ENCODE data around the gene TAS2R1. TPM values are rescaled to one million over a fixed set of nuclear protein-coding genes. Genes with fewer than 3 reads are reported as not detected.
A peak's percentile ranks its signal among the peaks of the same experiment; 100 is the strongest.
"Not testable (repeated sequence)": the region's sequence is repeated elsewhere in the genome, so short reads cannot be mapped to it uniquely, and the experiment has no call there.

Gene TAS2R1
- total RNA-seq, 1 donor from 2014 or later: not detected

DNA sequence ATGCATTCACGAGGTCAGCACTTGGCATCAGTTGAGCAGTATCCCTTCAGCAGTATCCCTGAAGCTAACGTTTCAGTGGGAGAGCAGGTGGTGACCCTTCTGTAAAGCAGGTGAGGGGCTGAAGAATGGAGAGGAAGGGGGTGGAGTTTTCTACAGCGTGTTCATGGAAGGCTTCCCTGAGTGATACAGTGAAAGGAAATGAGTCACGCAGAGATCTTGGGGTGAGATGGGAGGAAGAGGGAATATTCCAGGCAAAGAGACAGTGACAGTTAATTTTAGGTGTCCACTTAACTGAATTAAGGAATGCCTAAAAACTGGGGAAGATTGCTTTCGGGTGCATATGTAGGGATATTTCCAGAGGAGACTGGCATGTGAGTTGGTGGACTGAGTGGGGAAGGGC, 25.7 kb downstream of the TAS2R1 start:
- Histone ChIP-seq H3K27me3 (ENCODE audit: control insufficient read depth, insufficient read depth, low read length) (no peaks in the 10 kb centered on the region), H3K4me3 (ENCODE audit: low read depth, low read length) (no peak overlapping the region), H3K36me3 (ENCODE audit: control insufficient read depth, insufficient read depth, low read length) (no peaks in the 10 kb centered on the region)
- DNase-seq (ENCODE audit: low read depth) (peak; percentile 24), FAIRE-seq (no peak)
- TF ChIP-seq, protein P1, sequence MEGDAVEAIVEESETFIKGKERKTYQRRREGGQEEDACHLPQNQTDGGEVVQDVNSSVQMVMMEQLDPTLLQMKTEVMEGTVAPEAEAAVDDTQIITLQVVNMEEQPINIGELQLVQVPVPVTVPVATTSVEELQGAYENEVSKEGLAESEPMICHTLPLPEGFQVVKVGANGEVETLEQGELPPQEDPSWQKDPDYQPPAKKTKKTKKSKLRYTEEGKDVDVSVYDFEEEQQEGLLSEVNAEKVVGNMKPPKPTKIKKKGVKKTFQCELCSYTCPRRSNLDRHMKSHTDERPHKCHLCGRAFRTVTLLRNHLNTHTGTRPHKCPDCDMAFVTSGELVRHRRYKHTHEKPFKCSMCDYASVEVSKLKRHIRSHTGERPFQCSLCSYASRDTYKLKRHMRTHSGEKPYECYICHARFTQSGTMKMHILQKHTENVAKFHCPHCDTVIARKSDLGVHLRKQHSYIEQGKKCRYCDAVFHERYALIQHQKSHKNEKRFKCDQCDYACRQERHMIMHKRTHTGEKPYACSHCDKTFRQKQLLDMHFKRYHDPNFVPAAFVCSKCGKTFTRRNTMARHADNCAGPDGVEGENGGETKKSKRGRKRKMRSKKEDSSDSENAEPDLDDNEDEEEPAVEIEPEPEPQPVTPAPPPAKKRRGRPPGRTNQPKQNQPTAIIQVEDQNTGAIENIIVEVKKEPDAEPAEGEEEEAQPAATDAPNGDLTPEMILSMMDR (IDR thresholded peaks at IDR 0.05; ENCODE audit: insufficient read depth, low read length, severe bottlenecking): no peak

DNA sequence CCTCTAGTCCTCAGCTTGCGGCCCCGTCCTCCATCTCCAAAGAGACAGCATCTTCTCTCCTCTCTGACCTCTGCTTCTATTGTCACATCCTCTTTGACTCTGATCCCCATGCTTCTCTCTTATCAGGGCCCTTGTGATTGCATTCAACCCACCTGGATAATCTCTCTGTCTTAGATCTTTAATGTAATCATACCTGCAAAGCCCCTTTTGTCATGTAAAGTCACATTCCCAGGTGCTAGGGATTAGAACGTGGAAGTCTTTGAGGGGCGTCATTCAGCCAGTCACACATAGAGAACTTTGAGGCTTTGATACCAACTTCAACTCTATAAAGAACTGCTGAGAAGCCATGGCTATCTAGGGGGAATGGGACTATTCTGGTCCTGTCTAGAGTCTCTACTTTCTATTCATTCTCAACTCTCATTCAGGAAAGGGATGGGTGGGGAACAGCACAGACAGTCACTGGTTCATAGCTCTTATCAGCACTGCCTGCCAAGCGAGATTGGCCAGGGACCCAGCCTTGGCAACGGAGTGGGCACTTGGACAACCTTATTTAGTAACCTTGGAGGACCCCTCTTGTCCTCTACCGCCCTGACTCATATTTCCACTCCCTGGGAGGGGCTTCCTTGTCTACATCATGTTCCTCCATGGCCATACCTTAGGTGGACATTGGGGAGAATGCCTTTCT, 29.0 kb downstream of the TAS2R1 start:
- H3K27me3 ChIP-seq (ENCODE audit: control insufficient read depth, insufficient read depth, low read length): no peaks in the 10 kb centered on the region
- H3K4me3 ChIP-seq (ENCODE audit: low read depth, low read length): no peak overlapping the region
- FAIRE-seq (no peak), DNase-seq (ENCODE audit: low read depth) (no peak)
- H3K36me3 ChIP-seq (ENCODE audit: control insufficient read depth, insufficient read depth, low read length): no peaks in the 10 kb centered on the region
- TF ChIP-seq, protein P1 (IDR thresholded peaks at IDR 0.05; ENCODE audit: insufficient read depth, low read length, severe bottlenecking): no peak

DNA sequence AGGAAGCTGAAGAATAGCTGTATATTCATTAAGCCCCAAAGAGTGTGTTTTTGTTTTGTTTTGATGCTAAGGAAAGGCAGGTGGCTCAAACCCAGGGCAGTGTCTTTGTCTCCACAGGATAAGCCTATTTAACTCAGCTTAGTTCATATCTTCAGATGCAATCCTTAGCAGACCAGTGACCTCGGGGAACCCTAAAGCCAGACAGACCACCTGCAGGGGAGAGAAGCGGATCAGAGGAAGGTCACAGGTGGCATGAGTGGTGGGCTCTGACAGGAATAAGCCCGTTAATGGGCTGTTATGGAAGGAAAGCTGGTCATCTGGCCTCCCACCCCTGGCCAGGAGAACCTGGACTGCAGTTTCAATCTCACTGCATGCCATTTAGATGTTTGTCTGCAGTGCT, 30.8 kb downstream of the TAS2R1 start:
- no peak for DNase-seq (ENCODE audit: low read depth)
- TF ChIP-seq, protein P1 (IDR thresholded peaks at IDR 0.05; ENCODE audit: insufficient read depth, low read length, severe bottlenecking): no peak
- H3K27me3 ChIP-seq (ENCODE audit: control insufficient read depth, insufficient read depth, low read length): no peaks in the 10 kb centered on the region
- no peaks in the 10 kb centered on the region for H3K36me3 ChIP-seq (ENCODE audit: control insufficient read depth, insufficient read depth, low read length)
- no peak overlapping the region for H3K4me3 ChIP-seq (ENCODE audit: low read depth, low read length)
- FAIRE-seq: no peak

DNA sequence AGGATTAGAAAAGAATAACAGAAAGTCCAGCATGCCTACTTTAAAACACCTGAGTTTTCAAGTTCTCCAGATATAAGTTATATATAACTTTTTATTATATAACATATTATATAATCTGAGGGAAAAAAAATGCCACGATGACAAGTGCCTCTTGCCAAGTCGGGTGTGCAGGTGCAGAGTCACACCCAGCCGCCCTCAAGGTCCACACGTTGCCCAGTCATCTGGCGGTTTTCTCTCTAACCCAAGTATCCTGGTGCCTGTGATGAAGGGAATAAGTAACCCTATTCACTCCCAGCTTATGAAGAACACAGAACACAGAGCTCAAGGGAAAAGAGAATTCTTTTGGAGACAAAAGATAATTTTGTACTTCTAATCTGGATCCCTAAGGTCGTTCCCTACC, 31.8 kb downstream of the TAS2R1 start:
- not testable (repeated sequence) for FAIRE-seq; H3K36me3 ChIP-seq (ENCODE audit: control insufficient read depth, insufficient read depth, low read length); H3K4me3 ChIP-seq (ENCODE audit: low read depth, low read length); H3K27me3 ChIP-seq (ENCODE audit: control insufficient read depth, insufficient read depth, low read length); DNase-seq (ENCODE audit: low read depth)

DNA sequence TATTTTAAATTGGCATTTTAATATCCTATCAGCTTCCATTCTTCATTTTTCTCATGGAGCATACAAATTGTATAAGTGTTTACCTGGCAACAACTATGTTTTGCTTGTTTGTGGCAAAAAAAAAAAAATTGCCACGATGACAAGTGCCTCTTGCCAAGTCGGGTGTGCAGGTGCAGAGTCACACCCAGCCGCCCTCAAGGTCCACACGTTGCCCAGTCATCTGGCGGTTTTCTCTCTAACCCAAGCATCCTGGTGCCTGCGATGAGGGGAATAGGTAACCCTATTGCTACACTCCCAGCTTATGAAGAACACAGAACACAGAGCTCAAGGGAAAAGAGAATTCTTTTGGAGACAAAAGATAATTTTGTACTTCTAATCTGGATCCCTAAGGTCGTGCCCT, 32.8 kb downstream of the TAS2R1 start:
- not testable (repeated sequence) for H3K36me3 ChIP-seq (ENCODE audit: control insufficient read depth, insufficient read depth, low read length); FAIRE-seq; H3K27me3 ChIP-seq (ENCODE audit: control insufficient read depth, insufficient read depth, low read length); H3K4me3 ChIP-seq (ENCODE audit: low read depth, low read length); DNase-seq (ENCODE audit: low read depth)

DNA sequence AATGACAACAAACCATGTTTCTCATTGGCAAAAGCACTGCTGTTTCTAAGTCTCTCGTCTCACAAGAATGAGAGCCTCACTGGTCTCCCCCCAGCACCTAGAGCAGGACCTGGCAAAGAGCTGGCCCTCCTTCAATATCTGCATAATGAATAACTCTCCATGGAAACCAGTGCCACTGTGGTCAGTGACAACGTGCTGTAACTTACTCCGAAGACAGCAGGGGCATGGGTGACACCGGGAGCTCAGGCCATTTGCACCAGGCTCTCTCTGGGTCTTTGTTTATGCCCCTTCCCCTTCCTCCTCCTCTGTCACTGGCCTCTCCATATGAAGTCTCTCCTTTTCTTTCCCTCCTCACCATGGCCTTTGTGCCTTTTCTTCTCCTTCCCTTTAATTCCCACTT, 33.3 kb downstream of the TAS2R1 start:
- no peak overlapping the region for H3K4me3 ChIP-seq (ENCODE audit: low read depth, low read length)
- H3K27me3 ChIP-seq (ENCODE audit: control insufficient read depth, insufficient read depth, low read length): no peaks in the 10 kb centered on the region
- no peak for DNase-seq (ENCODE audit: low read depth)
- FAIRE-seq: no peak
- TF ChIP-seq, protein P1 (IDR thresholded peaks at IDR 0.05; ENCODE audit: insufficient read depth, low read length, severe bottlenecking): no peak
- no peaks in the 10 kb centered on the region for H3K36me3 ChIP-seq (ENCODE audit: control insufficient read depth, insufficient read depth, low read length)

DNA sequence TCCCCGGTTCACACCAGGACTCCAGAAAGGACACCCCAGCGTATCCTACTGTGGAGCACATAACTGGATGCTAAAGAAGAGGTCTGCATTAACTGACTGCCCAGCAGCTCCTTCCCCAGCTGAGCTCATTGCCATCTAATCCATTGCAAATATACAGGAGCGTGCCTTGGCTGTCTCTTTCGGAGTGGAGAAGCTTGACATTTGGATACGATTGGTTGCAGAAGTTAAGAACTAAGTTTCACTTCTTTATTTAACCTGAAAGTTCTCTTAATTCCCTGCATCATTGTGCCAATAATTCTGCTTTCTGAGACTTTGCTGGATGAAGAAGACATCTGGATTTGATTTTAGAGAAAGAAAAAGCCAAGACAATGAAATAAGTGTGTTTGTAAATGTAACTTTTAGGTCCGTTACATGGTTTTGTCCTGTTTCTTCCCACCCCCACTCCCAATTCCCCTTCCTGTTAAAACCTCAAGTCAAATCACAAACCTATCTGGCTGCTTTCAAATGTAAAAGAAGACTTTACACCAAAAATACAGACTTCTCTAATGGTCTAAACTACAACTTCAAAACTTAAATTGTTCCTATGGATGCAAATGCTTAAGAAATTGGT, 33.9 kb downstream of the TAS2R1 start:
- DNase-seq (ENCODE audit: low read depth) (no peak), FAIRE-seq (no peak)
- Histone ChIP-seq H3K36me3 (ENCODE audit: control insufficient read depth, insufficient read depth, low read length) (no peaks in the 10 kb centered on the region), H3K4me3 (ENCODE audit: low read depth, low read length) (no peak overlapping the region), H3K27me3 (ENCODE audit: control insufficient read depth, insufficient read depth, low read length) (no peaks in the 10 kb centered on the region)
- TF ChIP-seq, protein P1 (IDR thresholded peaks at IDR 0.05; ENCODE audit: insufficient read depth, low read length, severe bottlenecking): no peak
